ENCODE data around the gene CHGA. TPM values are rescaled to one million over a fixed set of nuclear protein-coding genes. Genes with fewer than 3 reads are reported as not detected.

Gene CHGA
- total RNA-seq, 1 experiment from 2014 or later: not detected

GRCh38 chr14:92970271-92970670, 47.3 kb downstream of the CHGA start:
- ATAC-seq: no peak
- H3K9me3 ChIP-seq (ENCODE audit: control insufficient read depth, insufficient read depth, low read depth, low read length): no peaks in the 10 kb centered on the region
- no peaks in the 10 kb centered on the region for H3K27me3 ChIP-seq (ENCODE audit: control insufficient read depth, insufficient read depth, low read length)
- ChIA-PET CTCF (interaction anchor here (0.6 kb wide), 1 partner anchor 1349 kb away, joined by 3 read pairs; no protein-coding TSS in a partner anchor), POLR2A (interaction anchor here (0.6 kb wide), 1 partner anchor 118 kb away, joined by 11 read pairs; no protein-coding TSS in a partner anchor)
- no peak overlapping the region for H3K27ac ChIP-seq (ENCODE audit: low read length)
- in situ Hi-C loops (cut with HindIII; ENCODE audit: low pct_unique_long_range_greater_than_20kb, low sequenced_read_pairs) (no loop called here), intact Hi-C loops (cut with micrococcal nuclease; ENCODE audit: unreplicated experiment) (no loop called here)
- H3K4me3 ChIP-seq (ENCODE audit: low read depth in 2 of 2, low read length in 2 of 2): no peak overlapping the region
- TF ChIP-seq POLR2AphosphoS5 (IDR thresholded peaks at IDR 0.05; ENCODE audit: low read depth, low read length) (no peak), TCF7L2 (IDR thresholded peaks at IDR 0.05; ENCODE audit: low read depth, low read length) (no peak), CTCF (IDR thresholded peaks at IDR 0.05) (no peak)
- H3K4me1 ChIP-seq (ENCODE audit: control insufficient read depth, insufficient read depth, low read length): no peaks in the 10 kb centered on the region
- no peak for DNase-seq (ENCODE audit: low read depth, low spot score)
- H3K36me3 ChIP-seq (ENCODE audit: control insufficient read depth, insufficient read depth, low read length): no peaks in the 10 kb centered on the region
- BruUV-seq (replicated peaks): no TSS peak

- Histone ChIP-seq H3K4me1 (ENCODE audit: control insufficient read depth, insufficient read depth, low read length) (no peaks in the 10 kb centered on the region), H3K27me3 (ENCODE audit: control insufficient read depth, insufficient read depth, low read length) (no peaks in the 10 kb centered on the region), H3K9me3 (ENCODE audit: control insufficient read depth, insufficient read depth, low read depth, low read length) (no peaks in the 10 kb centered on the region), H3K27ac (ENCODE audit: low read length) (no peak overlapping the region), H3K4me3 (ENCODE audit: low read depth in 2 of 2, low read length in 2 of 2) (no peak overlapping the region), H3K36me3 (ENCODE audit: control insufficient read depth, insufficient read depth, low read length) (no peaks in the 10 kb centered on the region)
- BruUV-seq (replicated peaks): no TSS peak
- intact Hi-C loops (cut with micrococcal nuclease; ENCODE audit: unreplicated experiment): no loop called here
- TF ChIP-seq REST (IDR thresholded peaks at IDR 0.05; ENCODE audit: insufficient read depth in 1 of 2, low read depth in 2 of 2, low read length in 1 of 2): no peak
- no peak for TF ChIP-seq TCF7L2 (IDR thresholded peaks at IDR 0.05; ENCODE audit: low read depth, low read length)
- no peak for TF ChIP-seq POLR2AphosphoS5 (IDR thresholded peaks at IDR 0.05; ENCODE audit: low read depth, low read length)
- no peak for TF ChIP-seq CTCF (IDR thresholded peaks at IDR 0.05)
- no peak for TF ChIP-seq SIN3A (IDR thresholded peaks at IDR 0.05; ENCODE audit: borderline replicate concordance, insufficient read depth, low read depth, low read length)
- no peak for DNase-seq (ENCODE audit: low read depth, low spot score)
- ChIA-PET POLR2A (no interaction called here), CTCF (no interaction called here)
- ATAC-seq: no peak
- in situ Hi-C loops (cut with HindIII; ENCODE audit: low pct_unique_long_range_greater_than_20kb, low sequenced_read_pairs): no loop called here
Observed at GRCh38 chr14:92971601-92972180, 48.7 kb downstream of the CHGA start.

Measured in Panc1 (cell line).